ENCODE measurements around the gene SLC29A3. TPM values are rescaled to one million over a fixed set of nuclear protein-coding genes. Genes with fewer than 3 reads are reported as not detected.

Gene SLC29A3
- polyA plus RNA-seq, 1 donor (not counting 4 experiments of a cell fraction or from before 2014, with no cell fraction given): 0.52 TPM

DNA sequence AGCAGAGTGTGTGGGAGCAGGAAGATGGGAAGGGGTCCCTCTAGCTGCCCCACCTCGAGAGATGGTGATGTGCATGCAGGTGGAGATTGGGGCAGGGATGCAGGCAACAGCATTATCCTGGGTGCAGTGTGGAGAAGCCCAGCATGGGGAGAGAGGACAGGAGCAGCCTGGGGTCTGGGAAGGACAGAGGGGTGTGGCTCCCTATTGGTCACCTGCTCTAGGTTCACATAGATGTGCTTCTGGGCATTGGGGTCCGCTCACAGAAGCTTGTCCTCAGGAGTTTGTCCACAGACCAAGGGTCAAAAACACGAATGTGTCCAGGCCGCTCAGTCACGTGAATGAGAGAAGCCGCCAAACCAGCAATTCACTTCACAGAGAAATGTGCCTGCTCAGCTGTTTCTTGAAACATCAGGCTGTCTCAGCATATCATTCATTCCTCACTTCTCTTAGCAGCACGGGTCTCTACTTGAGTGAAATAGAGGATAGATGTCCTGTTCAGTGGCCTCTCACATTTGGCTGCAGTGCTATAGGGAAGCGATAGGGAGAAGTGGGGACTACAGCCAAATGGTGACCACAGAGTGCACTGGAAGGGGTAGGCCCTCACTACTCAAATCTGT is 11.5 kb upstream of the SLC29A3 start:
- FAIRE-seq: no peak
- dilution Hi-C loops (cut with MboI; ENCODE audit: extremely low pct_ligation_motif_present, low sequenced_read_pairs): no loop called here
- Histone ChIP-seq H3K79me2 (ENCODE audit: control insufficient read depth, insufficient read depth, low read length) (no peaks in the 10 kb centered on the region), H3K9me3 (ENCODE audit: control insufficient read depth, low read depth, low read length) (no peaks in the 10 kb centered on the region), H3K4me2 (ENCODE audit: control insufficient read depth, extremely low read depth, insufficient read depth, low read depth, low read length) (no peak overlapping the region), H2AFZ (ENCODE audit: control insufficient read depth, low read length) (no peak overlapping the region), H4K20me1 (ENCODE audit: control insufficient read depth, extremely low read depth, insufficient read depth, low read length) (no peaks in the 10 kb centered on the region), H3K4me3 (ENCODE audit: control insufficient read depth in 2 of 3, extremely low read depth in 1 of 3, insufficient read depth in 2 of 3, low read depth in 1 of 3, low read length in 3 of 3) (no peak overlapping the region), H3K9me1 (ENCODE audit: control insufficient read depth, extremely low read depth, insufficient read depth, low read length) (no peaks in the 10 kb centered on the region), H3K4me1 (ENCODE audit: control insufficient read depth, extremely low read depth, insufficient read depth, low read length) (no peaks in the 10 kb centered on the region), H3K9ac (ENCODE audit: control insufficient read depth, extremely low read depth, insufficient read depth, low read length) (no peak overlapping the region), H3K27me3 (ENCODE audit: control insufficient read depth, extremely low read depth, insufficient read depth, low read length) (peaks cover 26% of the 10 kb centered on the region), H3K27ac (ENCODE audit: control insufficient read depth, insufficient read depth, low read length) (no peak overlapping the region), H3K36me3 (ENCODE audit: control insufficient read depth in 2 of 2, extremely low read depth in 1 of 2, insufficient read depth in 2 of 2, low read length in 2 of 2) (no peaks in the 10 kb centered on the region)
- TF ChIP-seq, protein P1, sequence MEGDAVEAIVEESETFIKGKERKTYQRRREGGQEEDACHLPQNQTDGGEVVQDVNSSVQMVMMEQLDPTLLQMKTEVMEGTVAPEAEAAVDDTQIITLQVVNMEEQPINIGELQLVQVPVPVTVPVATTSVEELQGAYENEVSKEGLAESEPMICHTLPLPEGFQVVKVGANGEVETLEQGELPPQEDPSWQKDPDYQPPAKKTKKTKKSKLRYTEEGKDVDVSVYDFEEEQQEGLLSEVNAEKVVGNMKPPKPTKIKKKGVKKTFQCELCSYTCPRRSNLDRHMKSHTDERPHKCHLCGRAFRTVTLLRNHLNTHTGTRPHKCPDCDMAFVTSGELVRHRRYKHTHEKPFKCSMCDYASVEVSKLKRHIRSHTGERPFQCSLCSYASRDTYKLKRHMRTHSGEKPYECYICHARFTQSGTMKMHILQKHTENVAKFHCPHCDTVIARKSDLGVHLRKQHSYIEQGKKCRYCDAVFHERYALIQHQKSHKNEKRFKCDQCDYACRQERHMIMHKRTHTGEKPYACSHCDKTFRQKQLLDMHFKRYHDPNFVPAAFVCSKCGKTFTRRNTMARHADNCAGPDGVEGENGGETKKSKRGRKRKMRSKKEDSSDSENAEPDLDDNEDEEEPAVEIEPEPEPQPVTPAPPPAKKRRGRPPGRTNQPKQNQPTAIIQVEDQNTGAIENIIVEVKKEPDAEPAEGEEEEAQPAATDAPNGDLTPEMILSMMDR (optimal IDR thresholded peaks at IDR 0.05 in 1 of 3, IDR thresholded peaks at IDR 0.05 in 1 of 3, conservative IDR thresholded peaks at IDR 0.05 in 1 of 3; ENCODE audit: extremely low read depth in 1 of 3, insufficient read depth in 2 of 3, low read length in 3 of 3): no peak
- no peak for TF ChIP-seq EZH2 (IDR thresholded peaks at IDR 0.05; ENCODE audit: low read length)
- no peak for DNase-seq (ENCODE audit: low read depth, low spot score)

DNA sequence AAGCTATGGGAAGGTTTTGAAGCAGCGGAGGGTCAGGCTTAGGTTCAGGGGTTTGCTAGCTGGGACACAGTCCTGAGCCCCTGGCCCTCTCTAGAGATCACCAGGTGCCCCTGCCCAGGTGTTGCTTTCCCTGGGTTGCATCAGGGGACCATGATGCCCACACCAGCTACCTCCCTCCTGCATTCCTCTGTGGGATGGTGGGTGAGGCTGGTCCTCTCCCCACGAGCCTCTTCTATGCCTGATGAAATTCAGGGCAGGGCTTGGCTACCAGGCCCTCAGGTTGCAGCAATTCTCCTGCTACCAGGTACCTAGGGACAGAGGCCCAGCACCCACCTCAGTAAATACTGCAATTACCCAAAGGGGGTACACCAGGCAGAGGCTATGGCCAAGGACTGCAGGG is 10.8 kb upstream of the SLC29A3 start:
- no peak for FAIRE-seq
- dilution Hi-C loops (cut with MboI; ENCODE audit: extremely low pct_ligation_motif_present, low sequenced_read_pairs): no loop called here
- H3K4me1 ChIP-seq (ENCODE audit: control insufficient read depth, extremely low read depth, insufficient read depth, low read length): no peaks in the 10 kb centered on the region

More for the DNA sequence above, 10.8 kb upstream of the SLC29A3 start:
- no peak for DNase-seq (ENCODE audit: low read depth, low spot score)
- H3K36me3 ChIP-seq (ENCODE audit: control insufficient read depth in 2 of 2, extremely low read depth in 1 of 2, insufficient read depth in 2 of 2, low read length in 2 of 2): no peaks in the 10 kb centered on the region
- no peak overlapping the region for H3K9ac ChIP-seq (ENCODE audit: control insufficient read depth, extremely low read depth, insufficient read depth, low read length)
- TF ChIP-seq, protein P1 (optimal IDR thresholded peaks at IDR 0.05 in 1 of 3, IDR thresholded peaks at IDR 0.05 in 1 of 3, conservative IDR thresholded peaks at IDR 0.05 in 1 of 3; ENCODE audit: extremely low read depth in 1 of 3, insufficient read depth in 2 of 3, low read length in 3 of 3): no peak
- H4K20me1 ChIP-seq (ENCODE audit: control insufficient read depth, extremely low read depth, insufficient read depth, low read length): no peaks in the 10 kb centered on the region
- H3K9me1 ChIP-seq (ENCODE audit: control insufficient read depth, extremely low read depth, insufficient read depth, low read length): no peaks in the 10 kb centered on the region
- H3K27me3 ChIP-seq (ENCODE audit: control insufficient read depth, extremely low read depth, insufficient read depth, low read length): peaks cover 29% of the 10 kb centered on the region
- no peak overlapping the region for H2AFZ ChIP-seq (ENCODE audit: control insufficient read depth, low read length)
- H3K79me2 ChIP-seq (ENCODE audit: control insufficient read depth, insufficient read depth, low read length): no peaks in the 10 kb centered on the region
- H3K27ac ChIP-seq (ENCODE audit: control insufficient read depth, insufficient read depth, low read length): no peak overlapping the region
- no peaks in the 10 kb centered on the region for H3K9me3 ChIP-seq (ENCODE audit: control insufficient read depth, low read depth, low read length)
- no peak overlapping the region for H3K4me3 ChIP-seq (ENCODE audit: control insufficient read depth in 2 of 3, extremely low read depth in 1 of 3, insufficient read depth in 2 of 3, low read depth in 1 of 3, low read length in 3 of 3)
- H3K4me2 ChIP-seq (ENCODE audit: control insufficient read depth, extremely low read depth, insufficient read depth, low read depth, low read length): no peak overlapping the region
